GM19372 (cell line): ENCODE measurements around the gene NOTCH4.
A peak's percentile ranks its signal among the peaks of the same experiment; 100 is the strongest.
"Not testable (repeated sequence)": the region's sequence is repeated elsewhere in the genome, so short reads cannot be mapped to it uniquely, and the experiment has no call there.

Experiments
- ATAC-seq: cut with Tn5 transposase; IDR thresholded peaks from one replicate; pipeline ENCODE4 v1.9.1; 2021; ENCODE audit warnings: mild to moderate bottlenecking, low read depth, moderate library complexity; ENCODE audit not compliant: unreplicated experiment

The NOTCH4 gene

GRCh38 chr6:32220021-32220420, 3.8 kb downstream of the NOTCH4 start:
- ATAC-seq, result no peak

- ATAC-seq, result no peak
These were observed 5.7 kb downstream of the NOTCH4 start for GRCh38 chr6:32218167-32218566.

GRCh38 chr6:32216998-32217397, 6.9 kb downstream of the NOTCH4 start:
- ATAC-seq, result no peak

- ATAC-seq, result no peak
These were observed 7.6 kb downstream of the NOTCH4 start for GRCh38 chr6:32216285-32216684.

- ATAC-seq, result no peak
These were observed 8.2 kb downstream of the NOTCH4 start for GRCh38 chr6:32215617-32216016.

GRCh38 chr6:32214126-32214525, 9.7 kb downstream of the NOTCH4 start:
- no peak for ATAC-seq

- ATAC-seq, result no peak
These were observed 10.2 kb downstream of the NOTCH4 start for GRCh38 chr6:32213649-32214048.

GRCh38 chr6:32212076-32212760, 11.6 kb downstream of the NOTCH4 start:
- ATAC-seq, result no peak

- ATAC-seq, result not testable (repeated sequence)
These were observed 12.4 kb downstream of the NOTCH4 start for GRCh38 chr6:32211432-32211831.

GRCh38 chr6:32210191-32210601, 13.7 kb downstream of the NOTCH4 start:
- ATAC-seq, result no peak

GRCh38 chr6:32208996-32209395, 14.9 kb downstream of the NOTCH4 start:
- no peak for ATAC-seq

GRCh38 chr6:32204268-32204715, 19.6 kb downstream of the NOTCH4 start:
- no peak for ATAC-seq

- ATAC-seq, result no peak
These were observed 20.2 kb downstream of the NOTCH4 start for GRCh38 chr6:32203426-32204267.

- ATAC-seq, result no peak
These were observed 21.7 kb downstream of the NOTCH4 start for GRCh38 chr6:32202186-32202585.

GRCh38 chr6:32200711-32201475, 23.0 kb downstream of the NOTCH4 start:
- no peak for ATAC-seq

GRCh38 chr6:32198866-32199265, 25.0 kb downstream of the NOTCH4 start:
- no peak for ATAC-seq

GRCh38 chr6:32198345-32198696, 25.5 kb downstream of the NOTCH4 start:
- ATAC-seq, result no peak

- no peak for ATAC-seq
These were observed 26.9 kb downstream of the NOTCH4 start for GRCh38 chr6:32196682-32197616.

GRCh38 chr6:32195902-32196681, 27.8 kb downstream of the NOTCH4 start:
- ATAC-seq, result peak; percentile 83

GRCh38 chr6:32195652-32195901, 28.3 kb downstream of the NOTCH4 start:
- peak; percentile 70 for ATAC-seq
